Stimulated activated CD8-positive, alpha-beta memory T cell treated with anti-CD3 and anti-CD28 coated beads, Interleukin-4, amount 100 ng/mL, for 1 hour (primary cell): ENCODE measurements around the gene DNAJA3.
"Not testable (repeated sequence)": the region's sequence is repeated elsewhere in the genome, so short reads cannot be mapped to it uniquely, and the experiment has no call there.

Source experiments
- DNase-seq, 2 donors: peaks; one replicate each; pipeline ENCODE4 v3.0.0-alpha.2; 2020; ENCODE audit warnings: low read depth in 2 of 2, low spot score in 1 of 2

The DNAJA3 gene

GRCh38 chr16:4386951-4387565, 38.6 kb upstream of the DNAJA3 start:
- DNase-seq = no peak

- DNase-seq = no peak
Measured at GRCh38 chr16:4387781-4388180, 37.9 kb upstream of the DNAJA3 start.

- no peak for DNase-seq
Measured at GRCh38 chr16:4388271-4389021, 37.2 kb upstream of the DNAJA3 start.

DNA sequence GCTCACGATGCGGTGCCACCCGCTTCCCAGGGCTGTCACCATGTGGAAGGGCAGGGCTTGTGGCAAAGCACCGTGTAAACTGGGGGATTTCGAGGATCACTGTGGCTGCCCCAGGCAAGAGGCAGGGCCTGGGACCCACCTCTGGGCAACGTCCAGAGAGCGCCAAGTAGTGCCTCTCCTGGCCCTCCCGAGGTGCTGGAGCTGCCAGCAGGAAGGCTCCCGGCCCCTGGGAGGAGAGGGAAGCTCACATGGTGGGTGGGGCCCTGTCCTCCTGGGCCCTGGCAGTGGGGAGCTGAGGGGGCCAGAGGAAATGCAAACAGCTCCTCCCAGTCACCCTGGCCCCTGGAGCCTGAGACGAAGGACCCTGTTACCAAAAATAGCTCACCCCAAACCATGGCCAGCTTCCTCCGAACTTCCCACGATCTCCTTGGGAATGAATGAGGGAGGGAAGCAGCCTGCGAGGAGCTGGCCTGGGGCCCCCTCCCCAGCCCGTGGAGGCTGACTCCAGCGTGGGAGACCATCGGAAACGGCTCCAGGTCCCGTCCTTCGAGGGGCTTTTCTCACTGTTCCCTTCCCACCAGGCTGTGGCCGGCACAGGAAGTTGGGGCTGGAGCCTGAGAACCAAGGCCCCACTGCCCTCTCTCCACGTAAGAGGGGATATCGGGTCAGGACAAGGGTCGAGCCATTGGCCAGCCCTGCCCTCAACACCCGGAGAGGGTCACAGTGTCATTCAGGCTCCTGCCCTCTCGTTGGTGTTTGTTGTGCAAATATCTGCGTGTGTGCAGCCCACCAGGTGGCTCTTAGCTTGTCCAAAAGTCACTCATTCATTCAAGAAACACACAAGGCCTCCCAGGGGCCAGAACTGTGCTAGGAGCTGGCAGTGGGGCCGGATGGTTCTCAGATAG, 36.4 kb upstream of the DNAJA3 start:
- no peak for DNase-seq

DNA sequence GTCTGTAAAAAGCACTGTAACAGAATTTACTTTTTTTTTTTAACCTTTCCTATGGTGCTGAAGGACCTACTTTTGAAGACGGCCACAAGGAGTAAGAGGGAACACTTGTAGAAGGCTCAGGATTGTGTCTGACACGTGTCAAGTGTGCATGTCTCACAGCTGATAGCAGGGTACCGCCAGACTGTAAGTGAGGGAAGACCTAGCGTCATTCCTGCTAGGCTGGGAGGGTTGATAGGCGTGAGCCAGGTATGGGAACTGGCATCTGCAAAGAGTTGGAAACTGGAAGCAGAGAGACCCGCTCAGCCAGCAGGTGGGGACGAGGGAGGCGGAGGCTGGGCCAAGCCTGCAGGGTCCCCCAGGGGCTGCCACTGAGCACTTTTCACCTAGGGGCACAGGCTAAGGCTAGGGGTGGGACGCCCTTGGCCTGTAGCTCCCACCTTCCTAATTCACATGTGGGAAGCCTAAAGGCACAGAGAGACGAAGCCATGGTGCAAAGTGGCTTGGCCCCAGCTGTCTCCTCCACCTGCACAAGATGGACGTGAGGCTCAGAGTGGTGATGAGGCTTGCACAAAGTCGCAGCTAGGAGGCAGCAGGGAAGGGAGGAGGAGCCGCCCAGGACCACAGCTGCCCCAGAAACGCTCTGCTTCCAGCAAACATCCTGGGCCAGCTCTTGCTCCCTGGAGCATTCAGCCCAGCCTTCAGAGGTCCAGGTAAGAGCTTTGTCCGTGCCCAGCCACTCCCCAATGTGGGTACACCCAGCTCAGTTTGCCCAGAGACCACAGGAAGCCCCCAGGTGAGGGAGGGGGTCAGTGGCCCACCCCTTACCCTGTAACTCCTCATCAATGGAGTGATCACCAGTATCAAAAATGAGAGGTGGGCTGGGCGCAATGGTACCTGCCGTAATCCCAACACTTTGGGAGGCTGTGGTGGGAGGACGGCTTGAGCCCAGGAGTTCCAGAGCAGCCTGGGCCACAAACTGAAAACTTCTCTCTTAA, 35.1 kb upstream of the DNAJA3 start:
- DNase-seq = no peak

DNA sequence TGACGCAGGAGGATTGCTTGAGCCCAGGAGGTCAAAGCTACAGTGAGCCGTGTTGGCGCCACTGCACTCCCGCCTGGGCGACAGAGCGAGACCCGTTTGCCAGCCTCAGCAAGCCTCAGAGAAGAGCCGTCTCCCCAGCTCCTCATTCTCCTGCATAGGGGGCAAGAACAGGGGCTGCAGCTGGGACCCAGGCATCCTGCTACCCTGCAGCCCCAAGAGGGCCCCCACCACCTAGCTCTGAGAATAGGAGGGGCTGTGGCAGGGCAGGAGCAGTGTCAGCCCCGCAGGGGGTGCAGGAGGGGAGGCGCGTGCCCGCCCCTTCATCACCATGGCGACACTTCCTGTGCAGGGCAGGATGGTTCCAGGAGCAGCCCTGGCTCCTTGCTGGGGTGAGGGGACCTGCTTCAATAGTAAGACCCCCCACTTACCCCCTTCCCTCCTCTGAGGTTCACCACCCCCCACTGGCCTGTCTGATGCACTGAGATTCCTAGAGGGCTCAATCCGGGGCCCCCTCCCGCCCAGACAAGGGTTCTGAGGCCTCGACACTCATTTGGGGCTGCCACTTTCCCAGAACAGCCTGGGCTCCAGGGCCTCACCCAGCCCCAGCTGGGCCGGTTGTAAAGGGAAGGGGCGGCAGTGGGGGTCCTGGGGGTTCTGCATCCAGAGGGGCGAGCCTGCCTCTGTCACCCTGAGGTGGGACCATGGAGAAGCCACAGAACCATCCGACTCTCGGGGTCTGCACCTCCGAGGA, 33.9 kb upstream of the DNAJA3 start:
- no peak for DNase-seq

DNA sequence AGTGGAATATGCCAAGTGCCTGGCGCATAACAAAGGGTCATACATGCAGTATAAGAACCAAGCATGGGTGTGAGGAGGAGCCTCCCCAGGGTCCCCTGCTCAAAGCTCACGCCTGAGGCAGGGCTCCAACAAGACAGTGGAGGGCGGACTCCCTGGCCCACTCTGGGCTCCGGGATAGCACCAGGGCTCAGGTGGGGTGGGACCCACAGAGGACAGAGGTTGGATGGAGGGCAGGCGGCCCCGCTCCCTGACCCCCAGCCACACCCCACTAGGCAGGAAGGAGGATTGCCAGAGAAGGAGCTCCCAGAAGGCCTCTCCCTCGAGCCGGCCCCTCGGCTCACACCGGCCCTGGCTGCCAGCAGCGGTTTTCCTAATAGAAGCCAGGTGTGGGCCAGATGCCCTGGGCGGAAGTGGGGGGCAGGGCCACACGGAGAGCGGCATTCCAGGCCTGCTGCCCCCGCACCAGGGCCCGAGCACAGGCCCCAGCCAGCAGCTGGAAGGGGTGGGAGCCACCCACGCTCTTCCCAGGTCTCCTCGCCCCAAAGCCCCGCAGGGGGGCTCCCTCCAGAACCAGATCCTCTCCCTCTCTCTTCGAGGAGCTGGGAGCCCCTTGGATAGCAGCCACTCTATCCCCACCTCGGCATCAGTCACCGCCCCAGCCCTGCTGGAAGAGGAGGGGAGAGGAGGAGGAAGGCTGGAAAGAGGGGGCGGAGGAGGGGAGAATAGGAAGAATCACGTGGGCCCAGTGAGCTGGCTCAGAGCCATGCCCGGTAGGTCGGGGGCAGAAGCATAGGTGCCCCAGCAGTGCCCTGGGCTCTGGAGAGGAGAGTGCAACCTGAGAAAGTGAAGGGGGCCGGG, 33.1 kb upstream of the DNAJA3 start:
- no peak for DNase-seq

- no peak for DNase-seq
Measured at GRCh38 chr16:4393240-4393600, 32.4 kb upstream of the DNAJA3 start.

DNA sequence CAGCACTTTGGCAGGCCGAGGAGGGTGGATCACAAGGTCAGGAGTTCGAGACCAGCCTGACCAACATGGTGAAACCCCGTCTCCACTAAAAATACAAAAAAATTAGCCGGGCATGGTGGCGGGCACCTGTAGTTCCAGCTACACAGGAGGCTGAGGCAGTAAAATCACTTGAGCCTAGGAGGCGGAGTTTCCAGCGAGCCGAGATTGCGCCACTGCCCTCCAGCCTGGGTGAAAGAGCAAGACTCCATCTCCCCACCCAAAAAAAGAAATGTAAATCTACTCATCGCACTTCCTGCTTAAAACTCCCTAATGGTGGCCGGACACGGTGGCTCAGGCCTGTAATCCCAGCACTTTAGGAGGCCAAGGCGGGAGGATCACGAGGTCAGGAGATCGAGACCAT, 31.8 kb upstream of the DNAJA3 start:
- DNase-seq = not testable (repeated sequence)

- DNase-seq = no peak
Measured at GRCh38 chr16:4395055-4395726, 30.5 kb upstream of the DNAJA3 start.

DNA sequence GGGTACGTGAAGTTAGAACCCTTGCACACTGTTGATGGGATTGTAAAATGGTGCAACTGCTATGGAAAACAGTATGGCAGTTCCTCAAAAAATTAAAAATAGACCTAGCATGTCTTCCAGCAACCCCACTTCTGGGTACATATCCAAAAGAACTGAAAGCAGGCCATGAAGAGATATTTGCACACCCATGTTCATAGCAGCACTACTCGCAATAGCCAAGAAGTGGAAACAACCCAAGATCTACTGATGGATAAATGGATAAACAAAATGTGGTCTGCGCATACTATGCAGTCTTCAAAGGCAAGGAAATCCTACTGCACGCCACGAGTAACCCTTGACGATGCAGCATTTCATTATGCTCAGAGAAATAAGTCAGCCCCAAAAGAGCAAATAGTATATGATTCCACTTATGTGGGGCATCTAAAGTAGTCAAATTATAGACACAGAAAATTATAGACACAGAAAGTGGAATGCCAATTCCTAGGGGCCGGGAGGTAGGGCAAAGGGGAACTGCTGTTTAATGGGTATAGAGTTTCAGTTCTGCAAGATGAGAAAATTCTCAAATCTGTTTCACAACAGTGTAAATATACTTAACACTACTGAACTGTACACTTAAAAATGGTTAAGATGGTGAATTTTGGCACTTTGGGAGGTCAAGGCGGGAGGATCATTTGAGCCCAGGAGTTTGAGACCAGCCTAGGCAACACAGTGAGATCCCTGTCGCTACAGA, 26.5 kb upstream of the DNAJA3 start:
- no peak for DNase-seq

GRCh38 chr16:4401094-4401501, 24.6 kb upstream of the DNAJA3 start:
- no peak for DNase-seq

DNA sequence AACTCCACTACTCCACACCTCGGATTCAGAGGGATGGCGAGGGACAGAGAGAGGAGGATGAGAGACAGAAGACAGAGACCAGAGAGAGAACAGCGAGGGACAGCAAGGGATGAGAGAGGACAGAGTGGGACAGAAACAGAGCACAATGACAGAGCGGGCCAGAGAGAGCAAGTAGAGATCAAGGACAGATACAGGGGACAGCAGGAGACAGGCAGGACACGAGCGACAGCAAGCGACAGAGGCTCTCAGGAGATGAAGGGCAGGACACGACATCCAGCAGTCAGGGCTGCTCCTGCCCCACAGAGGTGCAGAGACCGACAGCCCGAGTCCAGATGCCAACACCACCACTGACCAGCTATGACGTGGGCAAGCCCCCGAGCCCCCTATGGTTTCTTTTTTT, 24.2 kb upstream of the DNAJA3 start:
- no peak for DNase-seq

GRCh38 chr16:4402439-4403132, 23.1 kb upstream of the DNAJA3 start:
- peak in 1 of 2 donors; percentile 41 for DNase-seq

DNA sequence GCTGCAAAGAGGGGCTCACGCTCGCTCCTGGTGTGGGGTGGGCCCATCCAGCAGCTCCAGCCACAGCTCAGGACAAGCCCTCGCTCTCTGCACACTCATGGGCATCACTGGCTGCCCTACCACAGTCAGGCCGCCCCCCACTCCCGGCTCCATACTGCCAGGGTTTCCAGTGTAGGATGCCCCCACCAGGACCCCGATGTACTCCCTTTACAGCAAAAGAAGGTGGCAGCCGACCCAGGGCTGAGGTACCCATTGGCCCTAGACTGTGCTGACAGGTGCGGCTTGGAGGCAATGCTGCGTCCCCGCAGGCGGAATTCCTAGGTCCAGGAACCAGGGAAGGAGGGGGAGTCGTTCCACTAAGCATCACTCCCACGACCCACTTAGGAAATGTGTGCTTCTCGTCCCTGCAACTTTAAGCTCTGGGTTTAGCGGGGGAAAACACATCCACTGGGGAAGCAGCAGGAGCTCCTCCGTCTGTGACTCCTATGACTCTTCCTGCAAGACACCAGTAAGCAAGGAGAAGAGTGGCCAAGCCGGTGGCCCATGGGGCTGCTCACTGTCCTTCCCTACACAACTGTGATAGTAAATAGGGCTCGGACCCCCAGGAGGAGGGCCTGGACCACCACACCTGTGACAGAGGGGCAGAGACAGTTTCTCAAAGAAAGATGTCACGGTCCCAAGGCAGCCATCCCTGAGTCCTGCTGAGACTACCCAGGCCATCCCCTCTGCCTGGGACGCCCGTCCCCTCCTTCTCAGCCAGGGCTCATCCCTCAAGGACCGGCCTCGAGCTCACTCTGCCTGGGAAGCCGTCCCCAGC, 22.3 kb upstream of the DNAJA3 start:
- DNase-seq = no peak

GRCh38 chr16:4404247-4404966, 21.3 kb upstream of the DNAJA3 start:
- DNase-seq = no peak
